ENCODE data around the gene SMC3. TPM values are rescaled to one million over a fixed set of nuclear protein-coding genes. Genes with fewer than 3 reads are reported as not detected.

The SMC3 gene
- total and polyA plus RNA-seq, 3 donors from 2014 or later = 28.7 to 86.8 (median 65.4) TPM

GRCh38 chr10:110615057-110615747 lies 47.7 kb downstream of the SMC3 start:
- intact Hi-C loops (cut with DNase I; ENCODE audit: low total_unique reads) = no loop called here
- Histone ChIP-seq H3K4me1 (no peaks in the 10 kb centered on the region), H3K27ac (no peak overlapping the region), H3K36me3 (ENCODE audit: low read depth, missing control alignments) (no peaks in the 10 kb centered on the region), H3K4me3 (no peak overlapping the region), H3K27me3 (no peaks in the 10 kb centered on the region), H3K9me3 (no peaks in the 10 kb centered on the region)
- WGBS, 2 donors = 82 to 96% methylated on average over 2 of the region's 2 CpGs
- no peak for TF ChIP-seq CTCF (IDR thresholded peaks at IDR 0.05)
- no peak for TF ChIP-seq POLR2A (IDR thresholded peaks at IDR 0.05)
- DNase-seq = no peak

GRCh38 chr10:110616493-110617033 lies 49.1 kb downstream of the SMC3 start:
- TF ChIP-seq POLR2A (IDR thresholded peaks at IDR 0.05) (no peak), CTCF (IDR thresholded peaks at IDR 0.05) (no peak)
- H3K4me3 ChIP-seq = no peak overlapping the region
- no peak for DNase-seq
- no peaks in the 10 kb centered on the region for H3K36me3 ChIP-seq (ENCODE audit: low read depth, missing control alignments)
- 95 to 96% methylated on average over 5 of the region's 5 CpGs for WGBS, 2 donors
- H3K27me3 ChIP-seq = no peaks in the 10 kb centered on the region
- H3K27ac ChIP-seq = no peak overlapping the region
- H3K9me3 ChIP-seq = no peaks in the 10 kb centered on the region
- no peaks in the 10 kb centered on the region for H3K4me1 ChIP-seq
- intact Hi-C loops (cut with DNase I; ENCODE audit: low total_unique reads) = no loop called here

GRCh38 chr10:110617425-110618229 lies 50.1 kb downstream of the SMC3 start:
- no peak overlapping the region for H3K27ac ChIP-seq
- no peak overlapping the region for H3K4me3 ChIP-seq
- 92 to 93% methylated on average over 7 of the region's 7 CpGs for WGBS, 2 donors
- TF ChIP-seq CTCF (IDR thresholded peaks at IDR 0.05) (no peak), POLR2A (IDR thresholded peaks at IDR 0.05) (no peak)
- no peaks in the 10 kb centered on the region for H3K9me3 ChIP-seq
- no peaks in the 10 kb centered on the region for H3K36me3 ChIP-seq (ENCODE audit: low read depth, missing control alignments)
- intact Hi-C loops (cut with DNase I; ENCODE audit: low total_unique reads) = no loop called here
- no peak for DNase-seq
- no peaks in the 10 kb centered on the region for H3K4me1 ChIP-seq
- no peaks in the 10 kb centered on the region for H3K27me3 ChIP-seq

GRCh38 chr10:110618230-110618610 lies 50.7 kb downstream of the SMC3 start:
- H3K36me3 ChIP-seq (ENCODE audit: low read depth, missing control alignments) = no peaks in the 10 kb centered on the region
- H3K27ac ChIP-seq = no peak overlapping the region
- H3K4me3 ChIP-seq = no peak overlapping the region
- no peaks in the 10 kb centered on the region for H3K27me3 ChIP-seq
- WGBS, 2 donors = 85 to 91% methylated on average over 3 to 5 of the region's 5 CpGs
- intact Hi-C loops (cut with DNase I; ENCODE audit: low total_unique reads) = no loop called here
- no peaks in the 10 kb centered on the region for H3K4me1 ChIP-seq
- TF ChIP-seq POLR2A (IDR thresholded peaks at IDR 0.05) (no peak), CTCF (IDR thresholded peaks at IDR 0.05) (no peak)
- H3K9me3 ChIP-seq = no peaks in the 10 kb centered on the region
- DNase-seq = no peak
